HG03354 (cell line): ENCODE data around the gene SYTL3.
A peak's percentile ranks its signal among the peaks of the same experiment; 100 is the strongest.
"Not testable (repeated sequence)": the region's sequence is repeated elsewhere in the genome, so short reads cannot be mapped to it uniquely, and the experiment has no call there.

Experiments
- ATAC-seq: cut with Tn5 transposase; IDR thresholded peaks from one replicate; pipeline ENCODE4 v1.9.1; 2021; ENCODE audit warnings: mild to moderate bottlenecking; ENCODE audit not compliant: unreplicated experiment, poor library complexity, severe bottlenecking

The SYTL3 gene

DNA sequence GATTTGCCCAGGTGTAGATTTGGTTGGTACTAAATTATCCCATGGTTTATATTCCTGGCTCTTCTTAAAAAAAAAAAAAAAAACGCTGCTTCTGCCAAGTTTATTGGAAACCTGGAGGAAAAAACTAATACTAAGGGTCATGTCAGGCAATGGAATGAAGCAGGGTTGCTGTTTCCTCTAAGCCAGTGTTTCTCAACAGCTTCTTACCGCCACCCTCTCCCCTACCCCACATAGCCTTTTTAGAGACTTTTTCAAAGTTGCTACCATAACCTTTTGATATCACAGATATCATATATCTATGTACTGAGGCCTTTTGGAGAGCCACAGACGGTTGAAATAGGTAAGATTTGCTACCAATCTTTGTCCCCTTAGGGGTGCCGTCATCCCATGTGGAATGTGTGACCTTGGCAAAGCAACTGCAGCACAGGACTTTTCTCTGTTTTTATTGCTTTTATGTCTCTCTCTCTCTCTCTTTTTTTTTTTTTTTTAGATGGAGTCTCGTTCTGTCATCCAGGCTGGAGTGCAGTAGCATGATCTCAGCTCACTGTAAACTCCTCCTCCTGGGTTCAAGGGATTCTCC lies 35.0 kb downstream of the SYTL3 start:
- no peak for ATAC-seq

DNA sequence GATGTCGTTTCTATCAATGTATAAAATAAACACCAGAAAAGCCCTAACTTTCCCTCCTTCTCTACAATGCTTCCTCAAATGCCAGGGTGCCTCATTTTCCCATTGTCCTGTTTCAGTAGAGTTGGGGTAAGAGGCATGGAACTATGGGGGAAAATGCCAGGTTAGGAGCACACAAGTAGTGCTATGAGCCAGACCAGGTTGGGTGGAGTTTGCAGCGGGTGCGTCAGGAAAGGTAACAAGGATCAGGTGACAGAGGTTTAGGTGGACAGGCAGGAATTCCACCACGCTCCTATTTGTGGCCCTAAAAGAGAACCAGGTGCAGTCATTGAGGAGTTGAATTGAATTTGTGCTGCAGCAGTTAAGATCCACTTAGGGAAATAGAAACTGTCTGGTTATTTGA lies 36.5 kb downstream of the SYTL3 start:
- no peak for ATAC-seq

DNA sequence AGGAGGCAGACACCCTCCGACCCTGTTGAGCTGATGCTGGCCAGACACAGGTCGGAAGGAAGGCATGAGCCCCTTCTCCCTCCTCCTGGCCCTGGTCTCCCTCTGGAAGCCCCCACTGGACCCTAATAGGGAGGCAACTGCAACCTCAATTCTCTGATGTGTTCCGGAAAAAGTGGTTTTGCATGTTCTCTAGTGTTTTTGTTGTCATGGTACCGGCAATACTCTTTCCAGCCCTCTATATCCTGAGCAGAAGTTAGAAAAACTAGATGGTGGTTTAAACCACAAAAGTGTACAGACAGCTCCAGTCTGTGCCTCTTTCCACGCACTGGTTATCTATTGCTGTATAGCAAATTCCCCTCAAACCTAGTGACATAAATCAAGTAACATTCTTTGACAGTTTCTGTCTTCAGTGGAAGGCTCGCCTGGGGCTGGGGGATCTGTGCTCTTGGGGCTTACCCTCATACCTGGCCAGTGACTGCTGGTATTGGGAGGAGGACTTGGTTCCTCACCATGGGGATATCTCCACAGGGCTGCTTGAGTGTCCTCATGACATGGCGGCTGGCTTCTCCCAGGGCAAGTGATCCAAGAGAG lies 37.0 kb downstream of the SYTL3 start:
- ATAC-seq = peak; percentile 95

DNA sequence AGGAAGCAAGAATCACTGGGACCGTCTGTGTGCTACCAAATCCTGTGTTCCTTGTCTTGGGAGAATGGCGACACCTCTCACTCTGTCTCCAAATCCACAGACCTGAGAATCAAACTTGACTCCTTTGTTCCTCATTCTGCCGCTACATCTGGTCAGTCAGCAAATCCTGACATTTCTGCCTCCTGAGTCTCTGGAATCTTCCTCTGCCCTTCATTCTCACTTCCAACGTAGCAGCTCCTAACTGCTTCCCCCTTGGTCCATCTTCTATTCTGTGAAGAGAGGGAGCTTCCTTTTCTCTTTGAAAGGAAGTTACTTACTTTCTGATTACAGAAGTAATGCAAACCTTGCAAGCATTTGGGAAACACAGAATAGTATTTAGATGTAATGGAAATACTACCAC lies 37.7 kb downstream of the SYTL3 start:
- no peak for ATAC-seq

DNA sequence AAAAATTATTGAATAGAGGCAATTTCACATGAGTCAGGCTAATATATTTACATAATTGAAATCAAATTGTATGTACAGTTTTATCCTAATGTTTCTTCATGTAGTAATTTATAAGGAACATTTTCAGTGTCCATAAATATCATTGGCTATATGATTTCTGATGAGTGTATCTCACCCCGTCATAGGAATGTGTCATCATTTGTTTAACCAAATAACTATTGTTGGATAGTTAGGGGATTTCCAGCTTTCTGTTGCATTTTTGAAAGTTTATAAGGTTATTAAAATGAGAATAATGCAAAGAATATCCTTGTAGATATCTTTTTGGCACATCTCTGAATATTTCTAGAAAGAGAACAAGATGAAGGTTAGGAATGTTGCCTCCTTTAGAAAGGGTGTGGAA lies 39.0 kb downstream of the SYTL3 start:
- no peak for ATAC-seq

DNA sequence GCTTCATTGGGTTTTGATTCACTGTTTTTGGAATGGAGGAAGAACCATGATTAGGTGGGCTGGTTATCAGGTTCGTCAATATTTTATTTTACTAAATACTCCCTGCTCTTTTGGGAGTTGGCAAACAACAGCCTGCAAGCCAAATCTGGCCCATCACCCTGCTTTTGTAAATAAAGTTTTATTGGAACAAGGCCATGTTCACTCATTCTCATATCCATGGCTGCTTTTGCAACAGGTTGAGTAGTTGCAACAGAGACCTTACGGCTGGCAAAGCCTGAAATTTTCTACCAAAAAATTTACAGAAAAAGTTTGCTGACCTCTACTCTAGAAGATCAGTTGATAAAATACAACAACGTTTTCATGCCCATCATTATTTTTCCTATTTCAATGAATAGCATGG lies 45.1 kb downstream of the SYTL3 start:
- ATAC-seq = no peak

DNA sequence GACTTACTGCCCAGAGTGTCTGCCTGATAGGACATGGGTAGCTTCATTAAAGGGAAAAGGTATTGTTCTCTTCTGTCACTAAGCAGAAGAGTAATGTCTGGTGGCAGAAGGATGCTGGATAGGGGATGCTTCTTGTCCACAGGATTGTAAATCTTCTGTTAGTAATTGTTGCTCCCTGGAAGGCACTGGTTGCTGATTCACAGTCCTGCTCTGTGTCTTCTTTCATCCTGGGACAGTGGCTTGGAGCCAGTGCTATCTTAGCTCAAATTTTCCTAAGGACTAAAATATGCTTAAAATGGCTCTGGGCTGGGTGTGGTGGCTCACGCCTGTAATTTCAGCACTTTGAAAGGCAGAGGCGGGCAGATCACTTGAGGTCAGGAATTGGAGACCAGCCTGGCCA lies 48.0 kb downstream of the SYTL3 start:
- ATAC-seq = no peak

DNA sequence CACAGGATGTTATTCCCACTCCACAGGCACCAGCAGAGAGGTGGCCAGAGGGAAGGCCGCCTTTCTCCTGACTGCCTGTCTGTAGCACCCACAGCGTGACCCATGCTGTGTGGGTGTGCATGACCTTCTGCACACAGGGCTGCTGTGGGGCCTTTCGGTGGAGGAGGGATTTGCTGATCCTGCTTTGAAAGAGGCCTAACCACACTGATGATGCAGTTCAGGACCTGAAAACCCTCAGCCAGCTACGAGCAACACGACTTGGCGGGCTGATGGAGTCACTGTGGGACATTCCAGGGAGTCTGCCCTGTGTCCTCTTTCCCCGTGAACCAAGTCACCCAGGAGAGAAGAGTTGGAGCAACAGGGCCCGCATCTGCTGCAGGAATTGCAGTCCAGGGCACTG lies 49.1 kb downstream of the SYTL3 start:
- no peak for ATAC-seq

DNA sequence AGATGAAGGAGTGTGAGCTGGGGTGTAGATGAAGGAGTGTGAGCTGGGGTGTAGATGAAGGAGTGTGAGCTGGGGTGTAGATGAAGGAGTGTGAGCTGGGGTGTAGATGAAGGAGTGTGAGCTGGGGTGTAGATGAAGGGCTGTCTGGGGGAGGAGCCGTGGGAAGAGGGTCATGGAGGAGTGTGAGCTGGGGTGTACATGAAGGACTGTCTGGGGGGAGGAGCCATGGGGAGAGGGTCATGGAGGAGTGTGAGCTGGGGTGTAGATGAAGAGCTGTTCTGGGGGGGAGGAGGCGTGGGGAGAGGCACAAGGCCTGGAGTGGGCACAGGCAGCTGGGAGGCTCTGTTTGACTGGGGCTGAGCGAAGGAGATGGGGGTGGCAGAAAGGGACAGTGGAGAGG lies 51.4 kb downstream of the SYTL3 start:
- ATAC-seq = not testable (repeated sequence)

DNA sequence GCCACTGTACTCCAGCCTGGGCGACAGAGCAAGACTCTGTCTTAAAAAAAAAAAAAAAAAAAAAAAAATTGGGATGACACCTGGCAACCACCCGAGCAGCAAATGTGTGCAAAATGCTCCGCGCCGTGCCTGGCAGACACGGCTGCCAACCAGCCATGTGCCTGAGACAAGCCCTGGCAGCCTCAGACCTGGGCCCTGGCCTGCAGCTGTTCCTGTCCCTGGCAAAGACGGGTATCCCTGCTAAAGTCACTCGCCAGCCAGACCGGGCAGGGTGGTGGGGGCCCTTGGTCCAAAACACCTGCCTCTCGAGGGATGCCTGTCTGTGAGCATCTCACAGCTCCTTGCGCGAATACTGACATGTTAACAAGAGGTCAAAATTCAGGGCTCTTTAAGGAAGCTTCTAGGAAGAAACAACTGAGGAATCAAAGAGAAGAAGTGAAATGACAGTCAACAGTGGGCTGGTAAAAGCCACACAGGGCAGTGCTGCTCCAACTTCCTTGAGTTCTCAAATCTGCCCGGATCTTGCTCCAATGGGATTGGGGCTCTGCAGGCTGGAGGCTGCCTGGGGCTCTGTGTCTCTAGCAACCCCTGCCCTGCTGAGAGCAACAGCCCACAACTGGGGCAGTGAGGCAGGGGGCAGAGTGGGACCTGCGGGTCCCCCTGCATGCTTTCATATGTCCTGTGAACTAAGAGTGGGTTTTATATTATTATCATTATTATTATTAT lies 53.4 kb downstream of the SYTL3 start:
- ATAC-seq = no peak

DNA sequence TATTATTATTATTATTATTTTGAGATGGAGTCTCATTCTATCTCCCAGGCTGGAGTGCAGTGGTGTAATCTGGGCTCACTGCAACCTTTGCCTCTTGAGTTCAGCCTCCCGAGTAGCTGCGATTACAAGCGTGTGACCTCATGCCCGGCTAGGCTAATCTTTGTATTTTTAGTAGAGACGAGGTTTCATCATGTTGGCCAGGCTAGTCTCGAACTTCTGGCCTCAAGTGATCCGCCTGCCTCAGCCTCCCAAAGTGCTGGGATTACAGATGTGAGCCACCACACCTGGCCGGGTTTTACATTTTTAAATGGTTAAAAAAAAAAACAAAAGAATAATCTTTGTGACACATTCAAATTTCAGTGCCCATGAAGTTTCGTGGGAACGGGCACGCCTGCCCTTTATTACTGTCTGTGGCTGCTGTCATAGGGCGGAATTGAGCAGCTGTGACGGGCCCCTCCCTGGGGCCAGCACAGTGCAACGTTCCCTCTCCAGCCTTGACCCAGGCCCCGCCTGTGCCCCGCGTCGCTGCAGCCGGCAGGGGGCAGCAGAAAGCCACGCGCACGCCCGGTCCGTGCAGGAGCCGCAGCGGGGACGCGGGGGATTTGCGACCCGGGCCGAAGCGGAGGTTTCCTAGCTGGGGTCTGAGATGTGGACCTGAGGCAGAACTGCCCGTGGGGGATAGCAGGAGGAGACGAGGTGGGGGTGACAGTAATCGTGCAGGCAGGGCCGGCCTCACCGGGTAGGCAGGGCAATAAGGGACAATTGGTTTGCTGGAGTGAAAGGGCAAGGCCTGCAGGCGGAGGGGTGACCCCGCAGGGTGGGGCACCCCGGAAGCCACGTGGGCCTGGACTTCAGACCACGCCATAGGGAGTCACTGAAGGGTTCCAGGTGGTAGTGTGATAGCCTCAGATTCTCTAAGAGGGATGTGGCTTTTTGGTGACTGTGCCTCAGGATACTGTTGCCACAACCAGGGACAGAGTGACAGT lies 54.3 kb downstream of the SYTL3 start:
- peak; percentile 97 for ATAC-seq

DNA sequence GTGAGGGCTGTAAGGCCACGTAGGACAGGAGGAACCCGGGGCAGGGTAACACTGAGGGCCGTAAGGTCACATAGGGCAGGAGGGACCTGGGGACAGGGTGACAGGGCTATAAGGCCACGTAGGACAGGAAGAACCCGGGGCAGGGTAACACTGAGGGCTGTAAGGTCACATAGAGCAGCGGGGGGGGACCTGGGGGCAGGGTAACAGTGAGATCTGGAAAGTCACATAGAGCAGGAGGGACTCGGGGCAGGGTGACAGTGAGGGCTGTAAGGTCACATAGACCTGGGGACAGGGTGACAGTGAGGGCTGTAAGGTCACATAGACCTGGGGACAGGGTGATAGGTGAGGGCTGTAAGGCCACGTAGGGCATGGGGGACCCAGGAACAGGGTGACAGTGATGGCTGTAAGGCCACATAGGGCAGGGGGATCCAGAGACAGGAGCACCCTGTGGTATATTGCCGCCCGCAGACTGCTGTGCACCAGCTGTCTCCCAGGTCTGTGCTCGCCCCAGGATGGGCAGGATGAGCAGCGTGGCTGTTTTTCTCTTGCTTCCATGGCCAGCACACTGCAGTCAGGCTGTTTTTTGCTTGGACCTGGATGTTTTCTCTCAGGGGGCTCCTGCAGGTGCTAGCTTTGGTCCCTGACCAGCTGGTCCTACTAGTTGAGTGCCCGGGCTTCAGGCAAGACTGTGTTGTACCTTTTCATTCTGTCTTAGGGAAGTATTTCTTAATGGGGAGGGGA lies 55.7 kb downstream of the SYTL3 start:
- no peak for ATAC-seq

DNA sequence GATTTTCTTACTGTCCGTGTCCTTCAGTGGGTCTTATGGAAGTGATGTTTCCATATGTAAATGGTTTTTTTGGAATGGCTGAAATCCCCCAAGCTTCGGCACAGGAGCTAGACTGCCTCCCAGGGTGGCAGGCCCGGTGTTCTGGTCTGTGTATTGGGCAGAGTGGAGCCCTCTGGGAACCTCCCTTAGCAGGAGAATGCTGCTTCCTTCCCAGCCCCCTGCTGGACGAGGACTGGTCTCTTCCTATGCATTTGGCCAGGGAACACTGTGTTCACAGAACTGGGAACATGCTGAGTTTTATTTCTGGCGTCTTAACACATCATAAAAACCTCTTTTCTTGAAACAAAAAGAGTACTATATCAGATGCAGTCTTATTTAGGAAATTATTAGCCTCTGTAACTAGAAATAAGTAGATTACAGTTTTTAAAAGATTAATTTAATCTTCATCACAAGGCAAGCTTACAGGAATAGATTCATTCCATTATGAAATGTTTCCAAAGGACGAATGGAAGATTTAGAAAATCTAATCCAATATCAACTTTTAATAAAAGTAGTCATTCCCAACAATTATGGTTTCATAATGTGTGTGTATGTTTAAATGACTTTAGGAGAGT lies 56.6 kb downstream of the SYTL3 start:
- ATAC-seq = no peak

DNA sequence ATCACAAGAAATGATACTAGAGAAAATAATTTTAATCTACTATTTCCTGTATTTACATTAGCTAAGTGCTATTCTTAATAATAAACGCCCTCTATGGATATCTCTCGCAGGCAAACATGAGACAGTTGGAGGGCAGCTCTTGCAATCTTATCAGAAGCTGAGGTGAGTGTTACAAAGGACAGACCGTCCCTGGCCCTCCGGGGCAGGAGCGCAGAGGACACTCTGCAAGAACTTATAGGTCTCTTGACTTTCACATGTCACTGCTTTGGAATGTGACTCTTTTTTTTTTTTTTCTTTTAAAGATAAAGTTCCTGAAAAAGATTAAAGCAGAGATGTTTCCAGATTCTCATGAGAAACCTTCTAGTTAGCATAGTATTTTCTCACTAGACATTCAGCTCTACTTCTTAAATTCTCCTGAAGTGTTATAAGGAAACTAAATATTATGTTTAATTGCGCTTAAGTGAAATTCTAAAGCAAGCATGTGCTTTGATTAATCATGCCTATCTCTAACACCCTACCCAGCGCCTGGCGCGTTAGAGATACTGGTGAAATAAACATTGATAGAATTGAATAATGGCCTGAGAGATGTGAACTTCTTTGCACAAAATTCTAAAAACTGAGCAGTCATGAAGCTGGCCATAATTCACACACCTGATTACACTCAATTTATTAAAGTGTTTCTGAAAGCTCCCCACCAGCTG lies 57.4 kb downstream of the SYTL3 start:
- no peak for ATAC-seq

DNA sequence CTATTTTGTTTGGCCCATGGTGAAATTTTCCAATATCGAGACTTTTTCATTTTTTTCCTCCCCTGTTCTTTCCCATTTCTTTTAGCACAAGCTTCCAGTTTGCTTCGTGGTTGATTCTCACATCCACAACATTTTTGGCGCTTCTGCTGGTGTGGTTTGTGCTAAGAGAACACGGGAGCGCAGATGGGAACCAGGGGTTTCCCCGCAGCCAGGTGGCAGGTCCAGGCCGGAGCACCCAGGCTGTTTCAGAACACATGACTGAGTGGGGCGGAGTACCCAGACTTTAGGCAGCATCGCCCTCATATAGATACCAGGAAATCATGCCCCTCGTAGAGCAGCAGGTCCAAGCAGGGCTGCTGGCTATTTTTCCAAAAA lies 58.0 kb downstream of the SYTL3 start:
- no peak for ATAC-seq

DNA sequence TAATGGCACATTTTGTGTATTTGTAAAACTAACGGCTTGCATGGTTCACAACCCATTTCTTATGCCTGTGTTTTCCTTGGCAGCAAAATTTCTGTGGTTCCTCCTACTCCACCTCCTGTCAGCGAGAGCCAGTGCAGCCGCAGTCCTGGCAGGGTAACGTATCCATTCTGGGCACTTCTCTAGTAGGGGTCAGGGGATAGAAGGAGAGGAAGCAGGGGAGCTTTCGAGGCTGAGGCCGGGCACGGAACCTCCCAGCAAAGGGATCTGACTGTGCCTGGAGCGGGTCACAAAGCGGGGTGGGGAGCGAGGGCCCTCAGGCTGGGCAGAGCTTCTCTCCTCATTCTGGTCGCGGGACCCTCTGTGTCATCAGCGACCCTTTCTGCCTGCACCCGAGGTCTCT lies 58.4 kb downstream of the SYTL3 start:
- ATAC-seq = no peak

DNA sequence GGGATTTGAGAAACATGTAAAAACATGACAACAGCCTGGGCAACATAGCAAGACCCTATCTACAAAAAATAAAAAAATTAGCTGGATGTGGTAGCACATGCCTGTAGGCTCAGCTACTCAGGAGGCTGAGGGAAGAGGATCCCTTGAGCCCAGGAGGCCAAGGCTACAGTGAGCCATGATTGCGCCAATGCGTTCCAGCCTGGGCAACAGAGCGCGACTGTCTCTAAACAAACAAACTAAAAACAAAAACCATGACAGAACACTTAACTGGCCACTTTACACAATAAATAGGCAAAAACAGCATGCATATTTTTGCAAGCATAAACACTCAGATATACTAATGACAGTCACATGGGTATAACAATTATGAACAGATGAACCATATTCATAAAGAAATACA lies 60.0 kb downstream of the SYTL3 start:
- no peak for ATAC-seq

DNA sequence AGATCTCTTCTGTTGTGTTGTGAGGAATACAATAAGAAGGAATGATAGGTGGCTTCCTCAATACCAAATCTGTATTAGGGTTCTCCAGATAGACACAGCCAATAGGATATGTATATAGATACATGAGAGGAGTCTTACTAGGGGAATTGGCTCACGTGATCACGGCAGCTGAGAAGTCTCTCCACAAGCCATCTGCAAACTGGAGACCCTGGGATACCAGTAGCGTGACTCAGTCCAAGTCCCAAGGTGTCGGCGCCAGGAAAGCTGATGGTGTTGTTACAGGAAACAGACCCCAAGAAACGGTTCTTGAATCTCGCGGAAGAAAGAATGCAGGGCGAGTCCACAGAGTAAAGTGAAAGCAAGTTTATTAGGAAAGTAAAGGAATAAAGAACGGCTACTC lies 61.4 kb downstream of the SYTL3 start:
- no peak for ATAC-seq

DNA sequence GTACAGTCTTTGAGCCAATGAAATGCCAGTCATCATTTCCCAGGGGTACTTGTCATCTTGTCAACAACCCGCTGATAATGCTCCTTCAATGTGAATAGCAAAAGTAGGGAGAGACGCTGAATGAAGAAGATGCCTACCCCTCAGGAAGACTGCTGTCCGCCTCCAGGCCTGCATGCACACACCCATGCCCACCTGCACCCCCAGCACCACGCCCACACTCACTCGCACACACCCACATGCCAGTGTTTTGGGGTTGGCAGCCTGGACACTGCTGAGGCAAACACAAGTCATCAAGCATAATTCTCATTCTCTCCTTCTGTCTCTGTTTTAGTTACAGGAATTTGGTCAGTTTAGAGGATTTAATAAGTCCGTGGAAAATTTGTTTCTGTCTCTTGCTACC lies 63.6 kb downstream of the SYTL3 start:
- no peak for ATAC-seq
